Fibroblast of lung (primary cell): ENCODE results near the gene ACOXL.

ENCODE experiments used
- EZH2 ChIP-seq: IDR thresholded peaks from 2 replicates; pipeline ENCODE4 v1.5.1; 2012; ENCODE audit warnings: low read length, control low read depth, mild to moderate bottlenecking; ENCODE audit errors: missing control alignments
- TF ChIP-seq, protein P1 (sequence below), 2 donors: IDR thresholded peaks in 1 of 2; conservative IDR thresholded peaks in 1 of 2; 1 replicate in 1 of 2; 2 replicates in 1 of 2; pipeline ENCODE4 v1.5.1; 2011 to 2012; ENCODE audit warnings: low read length in 2 of 2, control low read depth in 1 of 2, inconsistent platforms in 1 of 2, low read depth in 1 of 2, mild to moderate bottlenecking in 1 of 2

DNA sequence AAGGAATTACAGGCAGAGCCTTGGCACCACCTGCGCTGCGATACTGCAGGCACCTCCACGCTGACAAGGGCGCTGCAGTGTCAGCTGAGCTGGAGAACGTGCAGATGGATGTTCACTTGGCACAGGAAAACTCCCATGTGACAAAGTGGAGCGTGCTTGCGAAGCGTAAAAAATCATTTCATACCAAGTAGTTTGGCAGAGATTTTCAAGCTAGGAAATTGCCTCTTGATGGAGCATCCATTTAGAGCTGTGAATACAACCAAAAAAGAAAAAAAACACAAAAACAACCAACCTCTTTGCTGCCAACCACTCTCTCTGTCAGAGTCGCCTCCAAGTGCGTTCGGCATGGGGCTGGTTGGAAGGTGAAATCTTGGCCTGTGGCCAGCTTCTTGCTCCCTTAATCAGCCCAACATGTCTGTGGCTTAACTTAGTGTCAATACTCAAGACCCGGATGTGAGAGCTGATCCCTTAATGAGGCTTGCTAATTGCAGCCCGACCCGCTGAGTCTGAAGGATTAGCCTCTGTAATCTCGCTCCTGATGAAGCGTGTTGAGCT lies 38.1 kb downstream of the ACOXL start:
- TF ChIP-seq, protein P1, sequence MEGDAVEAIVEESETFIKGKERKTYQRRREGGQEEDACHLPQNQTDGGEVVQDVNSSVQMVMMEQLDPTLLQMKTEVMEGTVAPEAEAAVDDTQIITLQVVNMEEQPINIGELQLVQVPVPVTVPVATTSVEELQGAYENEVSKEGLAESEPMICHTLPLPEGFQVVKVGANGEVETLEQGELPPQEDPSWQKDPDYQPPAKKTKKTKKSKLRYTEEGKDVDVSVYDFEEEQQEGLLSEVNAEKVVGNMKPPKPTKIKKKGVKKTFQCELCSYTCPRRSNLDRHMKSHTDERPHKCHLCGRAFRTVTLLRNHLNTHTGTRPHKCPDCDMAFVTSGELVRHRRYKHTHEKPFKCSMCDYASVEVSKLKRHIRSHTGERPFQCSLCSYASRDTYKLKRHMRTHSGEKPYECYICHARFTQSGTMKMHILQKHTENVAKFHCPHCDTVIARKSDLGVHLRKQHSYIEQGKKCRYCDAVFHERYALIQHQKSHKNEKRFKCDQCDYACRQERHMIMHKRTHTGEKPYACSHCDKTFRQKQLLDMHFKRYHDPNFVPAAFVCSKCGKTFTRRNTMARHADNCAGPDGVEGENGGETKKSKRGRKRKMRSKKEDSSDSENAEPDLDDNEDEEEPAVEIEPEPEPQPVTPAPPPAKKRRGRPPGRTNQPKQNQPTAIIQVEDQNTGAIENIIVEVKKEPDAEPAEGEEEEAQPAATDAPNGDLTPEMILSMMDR (conservative IDR thresholded peaks at IDR 0.05 in 1 of 2, IDR thresholded peaks at IDR 0.05 in 1 of 2; ENCODE audit: low read depth in 1 of 2, low read length in 2 of 2), result no peak
- TF ChIP-seq EZH2, result no peak
